ENCODE measurements around the gene CD226. TPM values are rescaled to one million over a fixed set of nuclear protein-coding genes. Genes with fewer than 3 reads are reported as not detected.

Gene CD226
- total RNA-seq, 3 donors from 2014 or later, result 129 to 168 (median 129) TPM

- peaks cover 5% of the 10 kb centered on the region for H3K9me3 Mint-ChIP-seq
- no peak for ATAC-seq
- H3K36me3 Mint-ChIP-seq (ENCODE audit: insufficient read depth), result peaks cover 53% of the 10 kb centered on the region
These were observed 132.8 kb downstream of the CD226 start for GRCh38 chr18:69814861-69815385.

GRCh38 chr18:69813559-69813958, 134.1 kb downstream of the CD226 start:
- ATAC-seq (no peak), DNase-seq (no peak)
- Mint-ChIP-seq H3K4me1 (ENCODE audit: low read depth) (no peaks in the 10 kb centered on the region), H3K36me3 (ENCODE audit: insufficient read depth) (peaks cover 48% of the 10 kb centered on the region), H3K27me3 (ENCODE audit: low read depth) (no peaks in the 10 kb centered on the region), H3K4me3 (no peak overlapping the region), H3K9me3 (peaks cover 5% of the 10 kb centered on the region)

More at GRCh38 chr18:69814861-69815385, 132.8 kb downstream of the CD226 start:
- Mint-ChIP-seq H3K4me1 (ENCODE audit: low read depth) (no peaks in the 10 kb centered on the region), H3K27me3 (ENCODE audit: low read depth) (no peaks in the 10 kb centered on the region), H3K4me3 (no peak overlapping the region)
- no peak for DNase-seq

GRCh38 chr18:69808399-69808798, 139.3 kb downstream of the CD226 start:
- no peaks in the 10 kb centered on the region for H3K27me3 Mint-ChIP-seq (ENCODE audit: low read depth)
- H3K4me3 Mint-ChIP-seq, result no peak overlapping the region
- H3K9me3 Mint-ChIP-seq, result peaks cover 5% of the 10 kb centered on the region
- H3K36me3 Mint-ChIP-seq (ENCODE audit: insufficient read depth), result peaks cover 35% of the 10 kb centered on the region
- DNase-seq, result no peak
- ATAC-seq, result no peak
- H3K4me1 Mint-ChIP-seq (ENCODE audit: low read depth), result peaks cover 2% of the 10 kb centered on the region

GRCh38 chr18:69804776-69805501, 142.7 kb downstream of the CD226 start:
- peaks cover under 1% of the 10 kb centered on the region for H3K9me3 Mint-ChIP-seq
- peaks cover 15% of the 10 kb centered on the region for H3K36me3 Mint-ChIP-seq (ENCODE audit: insufficient read depth)
- H3K4me1 Mint-ChIP-seq (ENCODE audit: low read depth), result peaks cover 2% of the 10 kb centered on the region
- H3K4me3 Mint-ChIP-seq, result no peak overlapping the region
- H3K27me3 Mint-ChIP-seq (ENCODE audit: low read depth), result no peaks in the 10 kb centered on the region
- no peak for DNase-seq
- ATAC-seq, result no peak
